GM13977 (cell line): ENCODE results near the gene LRRC18.
A peak's percentile ranks its signal among the peaks of the same experiment; 100 is the strongest.

Experiments
- DNase-seq: peaks from one replicate; pipeline ENCODE4 v3.0.0; 2012; ENCODE audit warnings: low spot score
- in situ Hi-C: fragments of 300-500 bp; cut with MboI; formaldehyde crosslinking; loops from one replicate; pipeline ENCODE4 v1.12.0; 2022; ENCODE audit warnings: low sequenced_read_pairs, low pct_unique_long_range_greater_than_20kb, mixed read lengths, inconsistent platforms; ENCODE audit not compliant: unreplicated experiment
- TF ChIP-seq, protein P1 (sequence below): IDR thresholded peaks from 2 replicates; pipeline ENCODE4 v1.5.1; 2012; ENCODE audit warnings: mild to moderate bottlenecking, control low read depth; ENCODE audit not compliant: insufficient read depth; ENCODE audit errors: extremely low read depth, missing control alignments

Gene LRRC18

DNA sequence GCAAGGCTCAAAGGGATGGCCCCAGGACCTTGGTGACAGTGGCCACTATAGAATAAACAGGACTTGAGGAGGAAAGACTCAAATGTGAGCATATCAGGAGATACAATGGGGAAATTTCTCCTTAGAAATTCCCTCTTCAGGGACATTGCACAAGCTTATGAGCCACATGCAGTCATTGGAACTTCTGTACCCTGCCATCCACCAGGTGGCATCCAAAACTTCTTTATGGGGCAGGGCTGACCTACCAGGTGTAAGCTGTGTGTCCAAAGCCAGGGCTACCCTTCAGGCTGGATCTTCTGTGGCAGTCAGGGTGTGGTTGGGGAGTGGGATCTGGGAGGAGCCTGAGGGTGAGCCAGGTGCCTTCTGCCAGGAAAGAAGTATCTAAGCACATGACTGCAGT lies 36.6 kb upstream of the LRRC18 start:
- TF ChIP-seq, protein P1, sequence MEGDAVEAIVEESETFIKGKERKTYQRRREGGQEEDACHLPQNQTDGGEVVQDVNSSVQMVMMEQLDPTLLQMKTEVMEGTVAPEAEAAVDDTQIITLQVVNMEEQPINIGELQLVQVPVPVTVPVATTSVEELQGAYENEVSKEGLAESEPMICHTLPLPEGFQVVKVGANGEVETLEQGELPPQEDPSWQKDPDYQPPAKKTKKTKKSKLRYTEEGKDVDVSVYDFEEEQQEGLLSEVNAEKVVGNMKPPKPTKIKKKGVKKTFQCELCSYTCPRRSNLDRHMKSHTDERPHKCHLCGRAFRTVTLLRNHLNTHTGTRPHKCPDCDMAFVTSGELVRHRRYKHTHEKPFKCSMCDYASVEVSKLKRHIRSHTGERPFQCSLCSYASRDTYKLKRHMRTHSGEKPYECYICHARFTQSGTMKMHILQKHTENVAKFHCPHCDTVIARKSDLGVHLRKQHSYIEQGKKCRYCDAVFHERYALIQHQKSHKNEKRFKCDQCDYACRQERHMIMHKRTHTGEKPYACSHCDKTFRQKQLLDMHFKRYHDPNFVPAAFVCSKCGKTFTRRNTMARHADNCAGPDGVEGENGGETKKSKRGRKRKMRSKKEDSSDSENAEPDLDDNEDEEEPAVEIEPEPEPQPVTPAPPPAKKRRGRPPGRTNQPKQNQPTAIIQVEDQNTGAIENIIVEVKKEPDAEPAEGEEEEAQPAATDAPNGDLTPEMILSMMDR, result peak; percentile 27
- in situ Hi-C loops, result loop anchor here (25.0 kb wide), 1 partner anchor 536 kb away; no protein-coding TSS in a partner anchor
- DNase-seq, result no peak

DNA sequence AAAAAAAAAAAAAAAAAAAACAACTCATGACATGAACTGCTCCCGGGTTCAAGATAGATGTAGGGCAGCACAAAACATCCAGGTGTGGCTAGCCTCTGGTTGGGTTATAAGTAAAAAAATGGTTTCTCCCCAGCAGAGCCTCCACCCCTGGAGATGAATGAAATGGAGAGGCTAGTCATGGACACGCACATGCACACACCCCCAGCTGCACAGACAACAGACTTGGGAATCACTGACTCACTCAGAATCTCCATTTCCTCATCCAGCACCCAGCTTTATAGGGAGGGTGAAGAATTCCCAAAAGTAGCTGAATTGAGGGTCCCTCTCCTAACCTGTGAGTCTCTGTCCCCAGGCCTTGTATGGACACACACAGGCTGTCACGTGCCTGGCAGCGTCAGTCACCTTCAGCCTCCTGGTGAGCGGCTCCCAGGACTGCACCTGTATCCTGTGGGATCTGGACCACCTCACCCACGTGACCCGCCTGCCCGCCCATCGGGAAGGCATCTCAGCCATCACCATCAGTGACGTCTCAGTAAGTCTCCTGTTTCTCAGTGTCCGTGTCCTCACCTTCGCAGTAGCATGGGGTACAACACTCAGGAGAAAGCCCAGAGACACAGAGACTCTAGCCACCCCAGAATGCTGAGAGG lies 35.0 kb upstream of the LRRC18 start:
- in situ Hi-C loops, result loop anchor here (25.0 kb wide), 1 partner anchor 538 kb away; no protein-coding TSS in a partner anchor
- DNase-seq, result no peak
- TF ChIP-seq, protein P1, result no peak

GRCh38 chr10:48973065-48973464 lies 33.4 kb upstream of the LRRC18 start:
- TF ChIP-seq, protein P1, result no peak
- DNase-seq, result no peak
- in situ Hi-C loops, result no loop called here

GRCh38 chr10:48970654-48971053 lies 31.0 kb upstream of the LRRC18 start:
- in situ Hi-C loops, result no loop called here
- TF ChIP-seq, protein P1, result no peak
- DNase-seq, result no peak

- TF ChIP-seq, protein P1, result no peak
- in situ Hi-C loops, result no loop called here
- no peak for DNase-seq
Measured at GRCh38 chr10:48970046-48970445, 30.4 kb upstream of the LRRC18 start.

DNA sequence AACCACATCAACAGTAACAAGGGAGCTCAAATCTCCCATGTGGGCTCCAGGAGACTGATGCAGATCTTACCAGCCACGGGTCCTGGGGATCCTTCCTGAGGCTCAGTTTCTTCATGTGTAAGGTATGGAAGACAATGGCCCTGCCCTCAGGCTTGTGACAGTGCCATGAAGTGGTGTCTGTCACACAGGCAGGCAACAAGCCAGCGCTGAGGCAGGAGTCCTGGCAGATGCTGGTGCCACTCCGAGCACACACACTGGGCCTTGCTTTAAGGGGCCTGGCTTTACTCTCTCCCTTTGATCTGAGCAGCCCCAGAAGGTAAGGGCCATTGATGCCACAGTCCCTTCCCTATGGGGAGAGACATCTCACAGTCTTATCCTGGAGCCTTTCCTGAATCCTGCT lies 28.4 kb upstream of the LRRC18 start:
- no peak for DNase-seq
- TF ChIP-seq, protein P1, result no peak
- in situ Hi-C loops, result no loop called here

DNA sequence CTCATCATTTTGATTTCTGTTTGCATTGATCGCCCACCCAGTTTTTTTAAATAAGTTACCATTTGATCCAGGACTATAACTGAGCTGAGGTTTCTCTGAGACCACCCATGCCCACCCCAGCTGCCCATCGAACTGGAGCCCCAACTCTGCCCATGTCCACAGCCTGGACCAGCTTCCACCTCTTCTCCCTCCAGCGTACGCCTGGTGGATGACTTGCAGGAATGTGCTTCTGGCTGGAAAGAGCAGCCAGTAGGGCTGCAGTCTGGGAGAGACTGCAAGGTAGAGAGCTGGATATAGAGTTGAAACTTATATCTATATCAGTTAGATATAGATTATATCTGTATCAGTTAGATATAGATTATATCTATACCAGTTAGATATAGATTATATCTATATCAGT lies 25.8 kb upstream of the LRRC18 start:
- in situ Hi-C loops, result no loop called here
- TF ChIP-seq, protein P1, result no peak

More for the DNA sequence above, 25.8 kb upstream of the LRRC18 start:
- no peak for DNase-seq
